IPS-15b (cell line): ENCODE results near the gene STAG2.
"Not testable (repeated sequence)": the region's sequence is repeated elsewhere in the genome, so short reads cannot be mapped to it uniquely, and the experiment has no call there.

ENCODE experiments used
- H3K27me3 ChIP-seq: one replicate; pipeline ENCODE4 v1.6.1; 2013; ENCODE audit warnings: low read length; ENCODE audit not compliant: control insufficient read depth, insufficient read depth
- H3K36me3 ChIP-seq: one replicate; pipeline ENCODE4 v1.6.1; 2013; ENCODE audit warnings: low read length; ENCODE audit not compliant: control insufficient read depth, insufficient read depth
- H3K4me1 ChIP-seq: one replicate; pipeline ENCODE4 v1.6.1; 2013; ENCODE audit warnings: mild to moderate bottlenecking, low read length; ENCODE audit not compliant: control insufficient read depth, insufficient read depth
- H3K4me3 ChIP-seq: one replicate; pipeline ENCODE4 v1.5.1; 2013; ENCODE audit warnings: low read depth, low read length
- H3K9ac ChIP-seq: one replicate; pipeline ENCODE4 v1.6.1; 2013; ENCODE audit warnings: low read depth, mild to moderate bottlenecking, low read length
- H3K9me3 ChIP-seq: one replicate; pipeline ENCODE4 v1.6.1; 2013; ENCODE audit warnings: mild to moderate bottlenecking, low read length; ENCODE audit not compliant: control insufficient read depth, insufficient read depth

The STAG2 gene

DNA sequence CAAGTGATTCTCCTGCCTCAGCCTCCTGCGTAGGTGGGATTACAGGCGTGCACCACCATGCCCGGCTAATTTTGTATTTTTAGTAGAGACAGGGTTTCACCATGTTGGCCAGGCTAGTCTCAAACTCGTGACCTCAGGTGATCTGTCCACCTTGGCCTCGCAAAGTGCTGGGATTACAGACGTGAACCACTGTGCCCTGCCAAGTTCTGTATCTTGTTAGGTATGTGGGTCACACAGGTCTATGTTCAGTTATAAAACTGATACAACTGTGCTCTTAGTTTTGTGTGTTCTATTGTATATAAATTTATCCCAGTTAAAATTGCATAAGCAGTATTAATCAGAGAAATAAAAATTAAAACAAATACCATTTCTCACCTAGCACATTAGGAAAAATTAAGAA, 122.9 kb downstream of the STAG2 start:
- H3K9ac ChIP-seq, H3K27me3 ChIP-seq, H3K9me3 ChIP-seq, H3K4me3 ChIP-seq, H3K4me1 ChIP-seq: not testable (repeated sequence)
- peaks cover 32% of the 10 kb centered on the region for H3K36me3 ChIP-seq

DNA sequence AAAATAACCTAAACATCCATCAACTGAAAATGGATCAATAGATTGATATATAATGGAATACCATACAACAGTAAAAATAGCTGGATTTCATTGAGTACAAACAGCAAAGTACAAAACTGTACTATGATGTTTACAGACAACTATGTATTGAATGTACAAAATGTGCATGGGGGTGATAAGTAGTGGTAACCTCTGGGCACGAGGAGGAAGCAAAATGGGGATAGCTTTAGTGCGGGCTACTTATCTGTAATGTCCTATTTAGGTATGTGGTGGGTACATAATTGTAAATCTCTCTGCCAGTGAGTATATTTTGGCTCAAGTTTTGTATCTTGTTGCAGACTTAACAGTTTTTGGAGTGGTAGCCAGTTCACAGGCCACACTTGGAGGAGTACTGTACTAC, 123.6 kb downstream of the STAG2 start:
- Histone ChIP-seq H3K36me3 (peaks cover 33% of the 10 kb centered on the region), H3K27me3 (no peaks in the 10 kb centered on the region)

GRCh38 chrX:124086411-124086810, 124.9 kb downstream of the STAG2 start:
- H3K9me3 ChIP-seq: no peaks in the 10 kb centered on the region
- no peak overlapping the region for H3K9ac ChIP-seq
- no peak overlapping the region for H3K4me3 ChIP-seq
- no peaks in the 10 kb centered on the region for H3K4me1 ChIP-seq
- peaks cover 44% of the 10 kb centered on the region for H3K36me3 ChIP-seq
- H3K27me3 ChIP-seq: no peaks in the 10 kb centered on the region

More for the DNA sequence above, 123.6 kb downstream of the STAG2 start:
- no peaks in the 10 kb centered on the region for H3K4me1 ChIP-seq
- no peak overlapping the region for H3K4me3 ChIP-seq
- H3K9me3 ChIP-seq: no peaks in the 10 kb centered on the region
- no peak overlapping the region for H3K9ac ChIP-seq

DNA sequence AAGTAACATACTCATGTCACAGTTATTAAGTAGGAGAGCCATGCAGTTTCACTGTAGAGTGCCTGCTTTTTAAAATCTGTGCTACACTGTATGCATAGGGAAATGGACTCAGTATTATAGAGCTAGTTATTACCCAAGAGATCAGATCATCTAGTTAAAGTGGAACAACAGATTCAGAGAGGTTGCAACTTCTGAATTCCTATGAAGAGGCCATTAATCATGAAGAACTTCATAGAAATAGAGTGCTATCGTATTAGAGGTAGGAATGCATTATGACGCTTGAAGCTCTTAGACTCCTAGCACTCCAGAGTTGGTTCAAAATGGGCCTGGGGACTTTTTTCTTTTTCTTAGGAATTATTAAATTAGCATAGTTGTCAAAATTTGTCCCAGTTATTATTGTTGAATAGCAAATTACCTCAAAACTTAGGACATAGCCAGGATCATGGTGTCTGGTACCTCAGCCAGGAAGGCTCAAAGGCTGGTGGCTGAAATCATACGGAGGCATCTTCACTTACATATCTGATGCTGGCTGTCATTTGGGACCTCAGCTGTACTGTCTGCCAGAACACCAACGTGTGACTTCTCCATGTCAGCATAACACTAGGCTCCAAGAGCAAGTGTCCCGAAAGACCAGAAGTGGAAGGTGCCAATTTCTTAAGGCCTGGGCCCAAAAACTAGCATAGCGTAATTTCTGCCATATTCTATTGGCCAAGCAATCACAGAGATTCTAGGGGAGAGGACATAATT, 125.7 kb downstream of the STAG2 start:
- Histone ChIP-seq H3K9ac (no peak overlapping the region), H3K9me3 (no peaks in the 10 kb centered on the region), H3K27me3 (no peaks in the 10 kb centered on the region), H3K4me1 (no peaks in the 10 kb centered on the region), H3K4me3 (no peak overlapping the region), H3K36me3 (peaks cover 44% of the 10 kb centered on the region)

DNA sequence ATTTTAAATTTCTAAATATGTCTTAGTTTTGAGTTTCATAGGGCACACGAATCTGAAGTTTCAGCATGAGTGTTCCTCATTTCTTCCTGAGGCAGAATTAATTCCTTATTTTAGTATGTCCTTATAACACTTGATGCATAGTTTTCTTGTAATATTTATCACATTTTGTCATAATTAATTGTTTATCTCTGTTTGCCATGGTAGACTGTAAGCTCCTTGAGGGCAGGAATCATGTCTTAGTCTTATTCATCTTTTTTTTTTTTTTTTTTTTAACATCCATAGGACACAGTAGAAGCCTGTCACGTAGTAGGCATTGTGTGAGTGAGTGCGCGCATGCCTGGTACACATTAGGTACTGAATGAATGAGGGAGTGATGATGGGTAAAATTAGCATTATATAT, 131.7 kb downstream of the STAG2 start:
- Histone ChIP-seq H3K9me3 (no peaks in the 10 kb centered on the region), H3K9ac (no peak overlapping the region), H3K27me3 (no peaks in the 10 kb centered on the region), H3K36me3 (peaks cover 22% of the 10 kb centered on the region), H3K4me3 (no peak overlapping the region), H3K4me1 (no peaks in the 10 kb centered on the region)

GRCh38 chrX:124097116-124097515, 135.6 kb downstream of the STAG2 start:
- H3K9ac ChIP-seq: no peak overlapping the region
- no peak overlapping the region for H3K4me3 ChIP-seq
- H3K4me1 ChIP-seq: no peaks in the 10 kb centered on the region
- peaks cover 4% of the 10 kb centered on the region for H3K36me3 ChIP-seq
- H3K9me3 ChIP-seq: no peaks in the 10 kb centered on the region
- no peaks in the 10 kb centered on the region for H3K27me3 ChIP-seq

DNA sequence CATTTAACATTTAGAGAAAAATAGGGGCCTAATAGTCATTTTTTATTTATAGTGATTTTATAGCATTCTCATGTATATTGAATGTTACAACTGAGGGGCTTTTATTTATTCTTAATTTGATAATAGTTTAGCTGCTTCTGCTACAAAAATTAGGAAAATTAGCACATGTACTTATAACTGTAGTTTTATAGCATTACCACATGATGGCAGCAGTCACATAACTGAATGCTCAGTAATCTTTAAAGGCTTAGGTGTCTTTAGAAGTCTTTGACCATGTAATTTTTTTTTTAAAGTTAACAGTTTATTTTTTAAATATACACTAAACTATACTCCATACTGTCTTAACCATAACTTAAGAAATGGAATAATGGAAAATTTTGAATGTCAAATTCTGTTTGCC, 136.6 kb downstream of the STAG2 start:
- no peaks in the 10 kb centered on the region for H3K9me3 ChIP-seq
- H3K4me1 ChIP-seq: no peaks in the 10 kb centered on the region
- no peaks in the 10 kb centered on the region for H3K27me3 ChIP-seq
- H3K4me3 ChIP-seq: no peak overlapping the region
- peaks cover 4% of the 10 kb centered on the region for H3K36me3 ChIP-seq
- H3K9ac ChIP-seq: no peak overlapping the region

- Histone ChIP-seq H3K4me1 (no peaks in the 10 kb centered on the region), H3K27me3 (no peaks in the 10 kb centered on the region), H3K9me3 (no peaks in the 10 kb centered on the region)
These were observed 142.5 kb downstream of the STAG2 start for GRCh38 chrX:124103966-124104365.

DNA sequence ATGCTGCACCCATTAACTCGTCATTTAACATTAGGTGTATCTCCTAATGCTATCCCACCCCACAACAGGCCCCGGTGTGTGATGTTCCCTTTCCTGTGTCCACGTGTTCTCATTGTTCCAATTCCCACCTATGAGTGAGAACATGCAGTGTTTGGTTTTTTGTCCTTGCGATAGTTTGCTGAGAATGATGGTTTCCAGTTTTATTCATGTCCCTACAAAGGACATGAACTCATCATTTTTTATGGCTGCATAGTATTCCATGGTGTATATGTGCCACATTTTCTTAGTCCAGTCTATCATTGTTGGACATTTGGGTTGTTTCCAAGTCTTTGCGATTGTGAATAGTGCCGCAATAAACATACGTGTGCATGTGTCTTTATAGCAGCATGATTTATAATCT, 143.0 kb downstream of the STAG2 start:
- not testable (repeated sequence) for H3K4me3 ChIP-seq, H3K4me1 ChIP-seq, H3K9ac ChIP-seq, H3K36me3 ChIP-seq, H3K9me3 ChIP-seq, H3K27me3 ChIP-seq

More at GRCh38 chrX:124103966-124104365, 142.5 kb downstream of the STAG2 start:
- Histone ChIP-seq H3K4me3 (no peak overlapping the region), H3K9ac (no peak overlapping the region), H3K36me3 (no peaks in the 10 kb centered on the region)

GRCh38 chrX:124113621-124114600, 152.4 kb downstream of the STAG2 start:
- Histone ChIP-seq H3K4me3 (no peak overlapping the region), H3K9ac (no peak overlapping the region), H3K27me3 (no peaks in the 10 kb centered on the region), H3K9me3 (peaks cover 6% of the 10 kb centered on the region), H3K36me3 (no peaks in the 10 kb centered on the region), H3K4me1 (peaks cover 10% of the 10 kb centered on the region)

DNA sequence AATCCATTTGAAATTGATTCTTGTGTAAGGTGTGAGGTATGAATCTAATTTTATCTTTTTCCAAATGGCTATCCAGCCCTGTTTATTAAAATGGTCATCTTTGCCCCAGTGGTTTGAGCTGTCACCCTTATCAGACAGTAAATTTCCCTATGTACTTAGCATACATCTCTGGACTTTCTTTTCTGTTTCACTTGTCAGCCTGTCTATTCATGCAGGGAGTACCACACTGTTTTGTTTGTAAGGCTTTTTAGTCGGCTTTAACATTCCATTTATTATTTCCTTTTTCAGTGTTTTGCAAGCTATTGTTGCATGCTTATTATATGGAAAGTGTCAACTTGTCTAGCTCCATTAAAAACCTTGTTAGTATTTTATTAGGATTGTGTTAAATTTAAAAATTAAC, 155.8 kb downstream of the STAG2 start:
- H3K4me1 ChIP-seq: peaks cover 10% of the 10 kb centered on the region
- H3K27me3 ChIP-seq: no peaks in the 10 kb centered on the region
- H3K9ac ChIP-seq: no peak overlapping the region
- no peaks in the 10 kb centered on the region for H3K9me3 ChIP-seq
- no peaks in the 10 kb centered on the region for H3K36me3 ChIP-seq
- no peak overlapping the region for H3K4me3 ChIP-seq

- no peak overlapping the region for H3K9ac ChIP-seq
- H3K27me3 ChIP-seq: no peaks in the 10 kb centered on the region
- H3K9me3 ChIP-seq: no peaks in the 10 kb centered on the region
- no peaks in the 10 kb centered on the region for H3K4me1 ChIP-seq
- no peaks in the 10 kb centered on the region for H3K36me3 ChIP-seq
- H3K4me3 ChIP-seq: no peak overlapping the region
These were observed 164.0 kb downstream of the STAG2 start for GRCh38 chrX:124125471-124125870.
